CD4-positive, alpha-beta T cell treated with Interleukin-6 for 4 hours (primary cell): Measurements from ENCODE around the gene TMEM186.
"Not testable (repeated sequence)": the region's sequence is repeated elsewhere in the genome, so short reads cannot be mapped to it uniquely, and the experiment has no call there.

Experiments used
- DNase-seq: peaks from one replicate; pipeline ENCODE4 v3.0.0-alpha.2; 2020; ENCODE audit warnings: mixed read lengths

Gene TMEM186

DNA sequence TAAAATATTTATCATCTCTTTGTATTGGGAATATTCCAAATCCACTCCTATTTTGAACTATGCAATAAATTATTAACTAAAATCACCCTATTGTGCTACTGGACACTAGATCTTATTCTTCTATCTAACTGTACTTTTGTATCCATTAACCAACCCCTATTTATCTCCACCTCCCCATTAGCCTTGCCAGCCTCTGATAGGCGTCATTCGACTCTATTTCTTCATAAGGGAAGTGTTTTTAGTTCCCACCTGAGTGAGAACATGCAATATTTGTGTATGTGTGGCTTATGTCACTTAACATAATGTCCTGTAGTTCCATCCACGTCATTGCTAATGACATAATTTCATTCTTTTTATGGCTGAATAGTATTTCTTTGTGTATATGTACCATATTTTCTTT is 23.9 kb downstream of the TMEM186 start:
- DNase-seq: no peak

DNA sequence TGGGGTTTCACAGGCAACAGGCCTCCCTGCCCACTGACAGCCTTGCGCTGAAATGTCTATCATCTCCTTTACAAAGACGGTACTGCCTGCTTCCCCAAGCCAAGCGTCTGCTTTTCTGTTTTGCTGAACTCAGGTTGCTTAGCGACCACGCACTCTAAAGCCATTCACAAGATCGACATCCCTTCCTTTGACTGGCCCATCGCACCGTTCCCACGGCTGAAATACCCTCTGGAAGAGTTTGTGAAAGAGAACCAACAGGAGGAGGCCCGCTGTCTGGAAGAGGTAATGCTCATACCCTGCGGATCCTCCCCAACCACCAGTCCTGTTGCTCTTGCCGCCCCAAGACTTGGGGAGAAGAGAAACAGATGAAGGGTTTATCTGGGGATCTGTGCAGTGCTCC is 28.7 kb downstream of the TMEM186 start:
- DNase-seq: no peak

- no peak for DNase-seq
Measured at GRCh38 chr16:8768283-8768682, 29.2 kb downstream of the TMEM186 start.

DNA sequence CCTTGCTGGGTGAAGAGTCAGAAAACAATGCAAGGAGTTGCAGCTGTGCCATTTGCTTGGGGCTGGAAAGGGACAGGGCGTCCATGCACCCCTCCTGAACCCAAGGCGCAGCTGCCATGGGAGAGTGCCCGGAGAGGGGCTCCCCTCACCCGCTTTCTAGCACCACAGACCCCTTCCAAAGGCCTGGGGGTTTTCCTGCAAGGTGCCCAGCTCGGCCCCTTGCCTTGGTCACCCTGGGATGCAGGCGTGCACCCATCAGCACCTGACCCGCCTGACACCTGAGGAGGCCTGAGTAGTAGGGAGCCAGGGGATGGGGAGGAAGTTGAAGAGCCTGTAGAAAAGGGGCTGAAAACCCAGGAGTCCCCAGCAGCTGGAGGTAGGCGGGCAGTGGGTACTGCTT is 30.3 kb downstream of the TMEM186 start:
- no peak for DNase-seq

DNA sequence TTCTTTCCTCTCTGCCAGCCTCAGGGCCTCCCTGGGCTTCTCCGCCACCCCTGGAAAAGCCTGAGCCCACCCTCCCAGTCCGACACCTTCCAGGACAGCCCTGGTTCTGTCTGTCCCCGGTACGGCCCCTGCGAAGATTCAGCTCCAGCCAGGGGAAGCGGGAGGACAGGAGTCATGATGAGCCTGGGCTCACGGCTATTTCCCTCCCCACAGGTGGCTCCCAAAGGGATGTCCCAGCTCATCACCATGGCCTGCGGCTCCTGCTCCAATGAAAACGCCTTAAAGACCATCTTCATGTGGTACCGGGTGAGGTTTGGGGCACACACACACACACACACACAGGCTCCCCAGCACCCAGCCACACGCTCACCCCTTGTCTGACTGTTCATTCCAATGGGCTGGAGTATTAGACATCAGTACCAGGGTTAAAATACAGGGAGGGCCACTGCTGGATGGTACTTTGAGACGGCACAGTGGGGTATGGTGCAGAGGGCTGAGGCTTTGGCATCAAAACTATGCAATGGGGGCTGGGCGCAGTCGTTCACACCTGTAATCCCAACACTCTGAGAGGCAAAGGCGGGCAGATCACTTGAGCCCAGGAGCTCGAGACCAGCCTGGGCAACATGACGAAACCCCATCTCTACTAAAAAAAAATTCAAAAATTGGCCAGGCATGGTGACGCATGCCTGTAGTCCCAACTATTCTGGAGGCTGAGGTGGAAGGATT is 32.8 kb downstream of the TMEM186 start:
- DNase-seq: no peak

DNA sequence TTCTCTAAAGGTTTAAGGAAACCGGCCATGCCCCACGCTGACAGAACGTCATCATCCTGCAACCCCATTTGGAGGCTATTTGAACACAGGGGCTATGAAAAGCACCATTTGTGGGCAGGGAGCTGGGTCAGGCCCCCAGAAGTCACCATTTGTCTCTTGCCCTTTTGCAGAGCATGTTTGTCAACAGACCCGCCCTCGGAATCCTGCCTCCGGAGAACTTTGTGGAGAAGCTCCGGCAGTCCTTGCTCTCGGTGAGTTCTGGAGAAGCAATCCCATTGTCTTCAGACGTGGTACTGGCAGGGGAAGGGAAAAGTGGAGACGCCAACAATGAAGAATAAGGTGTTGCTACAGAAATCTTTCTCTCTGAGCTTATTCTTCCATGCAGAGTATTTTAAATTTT is 33.5 kb downstream of the TMEM186 start:
- DNase-seq: no peak

DNA sequence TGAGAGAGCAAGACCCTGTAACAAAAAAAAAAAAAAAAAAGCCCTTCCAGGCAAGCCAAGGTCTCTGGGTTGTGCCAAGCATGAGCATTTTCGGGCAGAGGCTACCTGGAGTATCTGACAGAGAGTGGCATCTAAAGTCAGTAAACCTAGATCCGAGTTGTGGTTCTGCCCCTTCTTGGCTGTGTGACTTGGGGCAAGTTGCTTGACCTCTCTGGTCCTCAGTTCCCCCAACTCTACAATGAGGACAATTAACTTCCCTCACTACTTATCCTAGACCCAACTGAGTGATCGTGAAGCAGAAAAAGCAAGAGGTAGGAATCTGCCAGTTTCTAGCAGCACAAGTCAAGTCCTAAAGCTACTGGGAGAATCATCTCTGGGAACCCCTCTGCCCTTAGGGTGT is 34.4 kb downstream of the TMEM186 start:
- DNase-seq: no peak

DNA sequence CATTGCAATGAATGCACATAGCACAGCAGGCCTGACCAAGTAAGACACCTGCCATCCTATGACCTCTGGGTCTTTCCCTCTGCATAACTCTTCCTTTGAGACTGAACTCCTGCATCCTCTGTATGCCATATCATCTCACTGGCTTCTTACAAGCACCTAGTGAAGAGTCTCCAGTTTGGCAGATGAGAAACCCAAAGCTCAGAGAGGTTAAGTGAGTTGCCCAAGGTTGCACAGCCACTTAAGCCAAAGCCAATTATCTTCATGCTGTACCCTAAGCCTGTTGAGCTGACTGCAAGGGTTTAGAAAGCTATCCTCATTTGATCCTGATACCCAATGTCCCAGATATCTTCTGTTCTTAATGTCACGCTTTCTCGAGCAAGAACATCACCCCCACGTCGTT is 35.2 kb downstream of the TMEM186 start:
- DNase-seq: no peak

GRCh38 chr16:8761078-8761477 is 36.4 kb downstream of the TMEM186 start:
- no peak for DNase-seq

- no peak for DNase-seq
Measured at GRCh38 chr16:8760021-8760420, 37.4 kb downstream of the TMEM186 start.

GRCh38 chr16:8758022-8758421 is 39.4 kb downstream of the TMEM186 start:
- no peak for DNase-seq

GRCh38 chr16:8756755-8757154 is 40.7 kb downstream of the TMEM186 start:
- DNase-seq: no peak

GRCh38 chr16:8753416-8754054 is 43.9 kb downstream of the TMEM186 start:
- DNase-seq: no peak

DNA sequence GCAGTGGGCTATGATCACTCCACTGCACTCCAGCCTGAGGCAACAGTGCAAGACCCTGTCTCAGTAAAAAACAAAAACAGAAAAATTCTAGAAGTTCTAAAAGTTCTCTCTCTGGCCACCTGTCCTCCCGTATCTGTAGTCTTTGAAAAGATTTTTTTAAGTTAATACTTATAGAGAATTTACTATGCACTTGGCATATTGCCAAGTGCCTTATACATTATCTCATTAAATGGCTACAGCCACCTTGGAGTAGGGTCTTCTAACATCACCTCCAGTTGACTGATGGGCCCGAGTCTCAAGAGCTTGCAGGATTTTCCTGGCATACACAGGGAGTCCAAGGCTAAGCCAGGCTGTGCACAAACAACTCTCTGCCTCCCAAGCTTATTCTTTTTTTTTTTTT is 44.7 kb downstream of the TMEM186 start:
- no peak for DNase-seq

DNA sequence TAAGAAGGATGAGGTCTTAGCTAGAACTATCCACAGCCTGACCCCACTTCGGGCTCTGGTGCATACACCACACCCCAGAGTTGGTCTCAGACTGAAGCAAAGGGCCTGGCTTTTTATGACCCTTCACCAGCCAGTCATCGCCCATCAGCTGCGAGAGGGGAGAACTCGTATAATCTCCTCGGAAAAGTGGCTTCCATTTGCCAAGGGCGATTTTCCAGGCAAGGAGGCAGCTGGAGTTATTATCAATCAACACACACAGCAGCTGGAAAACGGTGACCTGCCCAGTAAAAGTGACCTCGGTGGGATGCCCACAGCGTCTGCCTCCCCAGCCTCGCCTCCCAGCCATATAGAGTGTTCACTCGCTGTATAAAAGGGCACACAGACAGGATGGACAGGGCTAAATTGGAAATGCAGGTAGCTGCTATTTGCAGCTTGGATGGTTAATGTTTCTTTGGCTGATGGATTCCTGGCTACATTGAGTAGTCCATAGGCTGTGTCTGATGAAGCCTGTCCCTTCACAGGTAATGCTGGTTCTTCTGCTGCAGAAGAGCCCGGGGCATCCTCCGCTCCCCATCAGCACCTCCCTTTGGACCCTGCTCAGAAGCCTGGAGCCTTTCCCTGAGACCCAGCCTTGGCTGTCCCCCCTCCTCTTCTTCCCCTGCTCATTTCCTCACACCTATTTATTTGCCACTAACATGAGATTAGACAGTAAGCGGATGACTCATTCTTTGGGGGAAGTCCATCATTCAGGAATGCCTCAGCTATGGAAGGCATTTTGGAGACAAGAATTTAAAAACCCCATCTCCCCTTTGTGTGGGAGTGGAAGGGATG is 45.7 kb downstream of the TMEM186 start:
- no peak for DNase-seq

- DNase-seq: not testable (repeated sequence)
Measured at GRCh38 chr16:8748944-8749343, 48.5 kb downstream of the TMEM186 start.
